Measurements from ENCODE around the gene ZNF397.
A peak's percentile ranks its signal among the peaks of the same experiment; 100 is the strongest.
"Not testable (repeated sequence)": the region's sequence is repeated elsewhere in the genome, so short reads cannot be mapped to it uniquely, and the experiment has no call there.

The ZNF397 gene

GRCh38 chr18:35203067-35203466, 37.8 kb upstream of the ZNF397 start:
- TF ChIP-seq, protein P1, sequence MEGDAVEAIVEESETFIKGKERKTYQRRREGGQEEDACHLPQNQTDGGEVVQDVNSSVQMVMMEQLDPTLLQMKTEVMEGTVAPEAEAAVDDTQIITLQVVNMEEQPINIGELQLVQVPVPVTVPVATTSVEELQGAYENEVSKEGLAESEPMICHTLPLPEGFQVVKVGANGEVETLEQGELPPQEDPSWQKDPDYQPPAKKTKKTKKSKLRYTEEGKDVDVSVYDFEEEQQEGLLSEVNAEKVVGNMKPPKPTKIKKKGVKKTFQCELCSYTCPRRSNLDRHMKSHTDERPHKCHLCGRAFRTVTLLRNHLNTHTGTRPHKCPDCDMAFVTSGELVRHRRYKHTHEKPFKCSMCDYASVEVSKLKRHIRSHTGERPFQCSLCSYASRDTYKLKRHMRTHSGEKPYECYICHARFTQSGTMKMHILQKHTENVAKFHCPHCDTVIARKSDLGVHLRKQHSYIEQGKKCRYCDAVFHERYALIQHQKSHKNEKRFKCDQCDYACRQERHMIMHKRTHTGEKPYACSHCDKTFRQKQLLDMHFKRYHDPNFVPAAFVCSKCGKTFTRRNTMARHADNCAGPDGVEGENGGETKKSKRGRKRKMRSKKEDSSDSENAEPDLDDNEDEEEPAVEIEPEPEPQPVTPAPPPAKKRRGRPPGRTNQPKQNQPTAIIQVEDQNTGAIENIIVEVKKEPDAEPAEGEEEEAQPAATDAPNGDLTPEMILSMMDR (IDR thresholded peaks at IDR 0.05; ENCODE audit: insufficient read depth, low read length, poor library complexity, severe bottlenecking), result no peak
- TF ChIP-seq EZH2phosphoT487 (conservative IDR thresholded peaks at IDR 0.05; ENCODE audit: low read length), result no peak
- Histone ChIP-seq H3F3A (ENCODE audit: insufficient read depth) (no peaks in the 10 kb centered on the region), H3K4me2 (ENCODE audit: low read depth, low read length, poor library complexity, severe bottlenecking) (no peak overlapping the region), H3K9ac (ENCODE audit: low read length) (no peak overlapping the region), H3K27ac (ENCODE audit: low read depth, low read length) (no peak overlapping the region), H3K36me3 (ENCODE audit: low read length) (0 out of 2 replicates have a peak, but pooled peaks cover 3% of the 10 kb centered on the region), H2AFZ (ENCODE audit: low read depth, low read length, severe bottlenecking) (peak overlapping the region; percentile 1), H3K27me3 (ENCODE audit: low read length) (no peaks in the 10 kb centered on the region; the same call in 1 of the 2 replicates), H3K9me3 (ENCODE audit: insufficient read depth, low read length) (0 out of 2 replicates have a peak, but pooled peaks cover 6% of the 10 kb centered on the region), H3K4me3 (ENCODE audit: insufficient read depth, low read length, poor library complexity, severe bottlenecking) (no peak overlapping the region), H3K79me2 (ENCODE audit: insufficient read depth, low read length) (no peaks in the 10 kb centered on the region), H4K20me1 (ENCODE audit: low read depth, low read length) (no peaks in the 10 kb centered on the region), H3K9me2 (replicated peaks; ENCODE audit: insufficient read depth, low read length) (no peaks in the 10 kb centered on the region)

GRCh38 chr18:35205199-35205712, 35.6 kb upstream of the ZNF397 start:
- Histone ChIP-seq H3K9me2 (replicated peaks; ENCODE audit: insufficient read depth, low read length) (no peaks in the 10 kb centered on the region), H3K9me3 (ENCODE audit: insufficient read depth, low read length) (0 out of 2 replicates have a peak, but pooled peaks cover 6% of the 10 kb centered on the region), H3K4me2 (ENCODE audit: low read depth, low read length, poor library complexity, severe bottlenecking) (no peak overlapping the region), H3K36me3 (ENCODE audit: low read length) (0 out of 2 replicates have a peak, but pooled peaks cover 3% of the 10 kb centered on the region), H4K20me1 (ENCODE audit: low read depth, low read length) (no peaks in the 10 kb centered on the region), H3K9ac (ENCODE audit: low read length) (no peak overlapping the region), H3F3A (ENCODE audit: insufficient read depth) (no peaks in the 10 kb centered on the region), H3K79me2 (ENCODE audit: insufficient read depth, low read length) (no peaks in the 10 kb centered on the region), H3K27me3 (ENCODE audit: low read length) (no peaks in the 10 kb centered on the region; the same call in 1 of the 2 replicates), H3K27ac (ENCODE audit: low read depth, low read length) (no peak overlapping the region), H3K4me3 (ENCODE audit: insufficient read depth, low read length, poor library complexity, severe bottlenecking) (no peak overlapping the region), H2AFZ (ENCODE audit: low read depth, low read length, severe bottlenecking) (no peak overlapping the region)
- no peak for TF ChIP-seq EZH2phosphoT487 (conservative IDR thresholded peaks at IDR 0.05; ENCODE audit: low read length)
- TF ChIP-seq, protein P1 (IDR thresholded peaks at IDR 0.05; ENCODE audit: insufficient read depth, low read length, poor library complexity, severe bottlenecking), result no peak

GRCh38 chr18:35205746-35206458, 34.9 kb upstream of the ZNF397 start:
- not testable (repeated sequence) for H2AFZ ChIP-seq (ENCODE audit: low read depth, low read length, severe bottlenecking); H3K36me3 ChIP-seq (ENCODE audit: low read length); H3K4me2 ChIP-seq (ENCODE audit: low read depth, low read length, poor library complexity, severe bottlenecking); H3K9ac ChIP-seq (ENCODE audit: low read length); H3K4me3 ChIP-seq (ENCODE audit: insufficient read depth, low read length, poor library complexity, severe bottlenecking); H3K27me3 ChIP-seq (ENCODE audit: low read length); H4K20me1 ChIP-seq (ENCODE audit: low read depth, low read length); H3K9me2 ChIP-seq (replicated peaks; ENCODE audit: insufficient read depth, low read length); H3K79me2 ChIP-seq (ENCODE audit: insufficient read depth, low read length); H3F3A ChIP-seq (ENCODE audit: insufficient read depth); H3K9me3 ChIP-seq (ENCODE audit: insufficient read depth, low read length); H3K27ac ChIP-seq (ENCODE audit: low read depth, low read length)

- no peak for TF ChIP-seq EZH2phosphoT487 (conservative IDR thresholded peaks at IDR 0.05; ENCODE audit: low read length)
- TF ChIP-seq, protein P1 (IDR thresholded peaks at IDR 0.05; ENCODE audit: insufficient read depth, low read length, poor library complexity, severe bottlenecking), result no peak
- H4K20me1 ChIP-seq (ENCODE audit: low read depth, low read length), result no peaks in the 10 kb centered on the region
- H2AFZ ChIP-seq (ENCODE audit: low read depth, low read length, severe bottlenecking), result no peak overlapping the region
- no peak overlapping the region for H3K4me3 ChIP-seq (ENCODE audit: insufficient read depth, low read length, poor library complexity, severe bottlenecking)
- H3K27ac ChIP-seq (ENCODE audit: low read depth, low read length), result no peak overlapping the region
- H3K9me2 ChIP-seq (replicated peaks; ENCODE audit: insufficient read depth, low read length), result no peaks in the 10 kb centered on the region
- H3K9ac ChIP-seq (ENCODE audit: low read length), result no peak overlapping the region
- H3K27me3 ChIP-seq (ENCODE audit: low read length), result no peaks in the 10 kb centered on the region
- H3K9me3 ChIP-seq (ENCODE audit: insufficient read depth, low read length), result no peaks in the 10 kb centered on the region
- H3F3A ChIP-seq (ENCODE audit: insufficient read depth), result no peaks in the 10 kb centered on the region
- no peak overlapping the region for H3K4me2 ChIP-seq (ENCODE audit: low read depth, low read length, poor library complexity, severe bottlenecking)
- H3K36me3 ChIP-seq (ENCODE audit: low read length), result no peaks in the 10 kb centered on the region
- no peaks in the 10 kb centered on the region for H3K79me2 ChIP-seq (ENCODE audit: insufficient read depth, low read length)
Measured at GRCh38 chr18:35215026-35215425, 25.8 kb upstream of the ZNF397 start.

- not testable (repeated sequence) for H3K36me3 ChIP-seq (ENCODE audit: low read length); H3K4me3 ChIP-seq (ENCODE audit: insufficient read depth, low read length, poor library complexity, severe bottlenecking); H3K9me2 ChIP-seq (replicated peaks; ENCODE audit: insufficient read depth, low read length); H4K20me1 ChIP-seq (ENCODE audit: low read depth, low read length); H3K79me2 ChIP-seq (ENCODE audit: insufficient read depth, low read length); H3K4me2 ChIP-seq (ENCODE audit: low read depth, low read length, poor library complexity, severe bottlenecking); H3K9me3 ChIP-seq (ENCODE audit: insufficient read depth, low read length); H2AFZ ChIP-seq (ENCODE audit: low read depth, low read length, severe bottlenecking); H3K27ac ChIP-seq (ENCODE audit: low read depth, low read length); H3F3A ChIP-seq (ENCODE audit: insufficient read depth); H3K9ac ChIP-seq (ENCODE audit: low read length); H3K27me3 ChIP-seq (ENCODE audit: low read length)
Measured at GRCh38 chr18:35216611-35217010, 24.2 kb upstream of the ZNF397 start.
